HUES64 (cell line): ENCODE data around the gene SART1.

ENCODE experiments used
- H3K27ac ChIP-seq: 2 replicates; pipeline ENCODE4 v1.7.0; 2013; ENCODE audit warnings: low read depth, low read length, inconsistent platforms
- H3K27me3 ChIP-seq: 2 replicates; pipeline ENCODE4 v1.6.1; 2013; ENCODE audit warnings: mild to moderate bottlenecking, low read length; ENCODE audit not compliant: insufficient read depth
- H3K36me3 ChIP-seq: 2 replicates; pipeline ENCODE4 v1.6.1; 2013; ENCODE audit warnings: mild to moderate bottlenecking, low read length; ENCODE audit not compliant: insufficient read depth
- H3K4me1 ChIP-seq: 2 replicates; pipeline ENCODE4 v1.6.1; 2013; ENCODE audit warnings: mild to moderate bottlenecking, low read length, moderate library complexity; ENCODE audit not compliant: insufficient read depth
- H3K4me3 ChIP-seq: 2 replicates; pipeline ENCODE4 v1.5.1; 2013; ENCODE audit warnings: mild to moderate bottlenecking, low read length, moderate library complexity
- H3K9ac ChIP-seq: 2 replicates; pipeline ENCODE4 v1.6.1; 2013; ENCODE audit warnings: mild to moderate bottlenecking, low read depth, low read length
- H3K9me3 ChIP-seq: 2 replicates; pipeline ENCODE4 v1.6.1; 2013; ENCODE audit warnings: low read depth, low read length; ENCODE audit not compliant: insufficient read depth
- WGBS: fragments of 150-250, 120-280 bp; methylation state at CpG from one replicate; pipeline ENCODE4 v1.1.7; 2013; ENCODE audit warnings: missing lambda C conversion rate; 5-methylcytosine and 5-hydroxymethylcytosine counted together

Gene SART1

DNA sequence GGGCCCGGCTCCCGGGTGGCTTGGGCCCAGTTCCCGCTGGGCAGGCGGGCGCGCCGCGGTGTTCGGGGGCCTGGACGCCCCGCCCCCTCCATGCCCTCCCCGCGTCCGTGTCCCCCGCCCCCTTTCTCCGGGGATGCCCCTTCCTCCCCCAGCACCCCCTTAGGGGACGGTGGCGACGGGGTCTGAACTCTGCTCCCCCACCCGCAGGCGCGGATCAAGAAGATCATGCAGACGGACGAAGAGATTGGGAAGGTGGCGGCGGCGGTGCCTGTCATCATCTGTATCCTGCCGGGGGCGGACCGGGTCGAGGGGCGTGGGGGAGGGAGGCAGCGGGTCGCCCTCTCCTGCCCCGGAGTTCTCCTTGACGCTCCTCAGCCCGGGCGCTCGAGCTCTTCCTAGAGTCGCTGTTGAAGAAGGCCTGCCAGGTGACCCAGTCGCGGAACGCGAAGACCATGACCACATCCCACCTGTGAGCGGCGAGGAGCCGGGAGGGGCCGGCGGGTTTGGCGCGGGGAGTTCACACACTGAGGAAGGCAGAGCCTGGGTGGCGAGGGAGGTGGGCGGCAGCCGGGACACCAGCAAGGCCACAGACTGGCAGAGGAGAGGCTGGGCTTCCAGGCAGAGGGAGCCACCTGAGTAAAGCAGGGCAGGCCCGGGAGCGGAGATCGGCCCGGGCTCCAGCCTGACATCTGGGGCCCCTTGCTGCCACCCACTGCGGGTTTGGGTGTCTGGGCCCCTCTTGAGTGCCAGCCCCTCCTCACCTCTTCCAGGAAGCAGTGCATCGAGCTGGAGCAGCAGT is 41.8 kb upstream of the SART1 start:
- no peaks in the 10 kb centered on the region for H3K9me3 ChIP-seq
- H3K4me3 ChIP-seq: peak overlapping the region; percentile 85
- peak overlapping the region; percentile 69 for H3K9ac ChIP-seq
- peaks cover 7% of the 10 kb centered on the region for H3K4me1 ChIP-seq
- H3K27me3 ChIP-seq: no peaks in the 10 kb centered on the region
- H3K36me3 ChIP-seq: peaks cover 12% of the 10 kb centered on the region
- H3K27ac ChIP-seq: peak overlapping the region; percentile 61; the same call in 1 of the 2 replicates
- WGBS: 4% methylated on average over 54 of the region's 60 CpGs

DNA sequence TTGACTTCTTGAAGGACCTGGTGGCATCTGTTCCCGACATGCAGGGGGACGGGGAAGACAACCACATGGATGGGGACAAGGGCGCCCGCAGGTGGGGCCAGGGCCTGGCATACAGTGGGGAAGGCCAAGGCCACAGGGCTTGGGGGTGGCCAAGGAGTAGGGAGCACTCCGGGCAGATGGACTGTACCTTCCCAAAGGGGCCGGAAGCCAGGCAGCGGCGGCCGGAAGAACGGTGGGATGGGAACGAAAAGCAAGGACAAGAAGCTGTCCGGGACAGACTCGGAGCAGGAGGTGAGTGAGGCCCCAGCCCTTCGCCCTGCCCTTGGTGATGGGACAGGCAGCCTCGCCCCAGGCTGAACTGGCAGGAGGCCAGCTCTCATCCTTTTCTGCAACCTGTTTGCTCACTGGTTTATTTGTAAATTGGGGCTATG is 41.1 kb upstream of the SART1 start:
- Histone ChIP-seq H3K9me3 (no peaks in the 10 kb centered on the region), H3K9ac (peak overlapping the region; percentile 67), H3K36me3 (peaks cover 12% of the 10 kb centered on the region), H3K27me3 (no peaks in the 10 kb centered on the region), H3K4me1 (peaks cover 7% of the 10 kb centered on the region), H3K27ac (no peak overlapping the region), H3K4me3 (peak overlapping the region; percentile 85)
- WGBS: 86% methylated on average over 15 of the region's 15 CpGs

DNA sequence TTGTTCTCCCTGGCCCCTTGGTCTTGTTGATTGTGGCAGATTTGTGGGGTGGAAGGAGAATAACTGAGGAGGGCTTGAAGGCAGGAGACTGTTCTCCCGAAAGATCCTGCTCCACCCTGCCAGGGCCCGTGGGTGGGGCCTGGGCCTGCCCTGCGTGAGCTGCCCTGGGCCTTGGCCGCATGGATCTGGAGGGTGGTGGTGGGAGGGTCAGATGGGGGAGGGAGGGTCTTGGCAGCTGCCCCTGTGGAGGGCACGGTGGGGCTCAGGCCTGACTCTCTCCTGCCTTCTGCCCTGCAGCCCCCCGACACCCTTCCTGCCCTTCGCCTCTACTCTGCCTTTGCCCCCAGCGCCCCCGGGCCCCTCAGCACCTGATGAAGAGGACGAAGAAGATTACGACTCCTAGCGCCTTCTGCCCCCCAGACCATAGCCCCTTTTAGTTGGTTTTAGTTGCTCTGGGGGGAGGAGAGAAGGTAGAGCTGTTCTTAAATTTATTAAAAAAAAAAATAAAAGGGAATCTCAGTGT is 40.4 kb upstream of the SART1 start:
- Histone ChIP-seq H3K36me3 (peaks cover 12% of the 10 kb centered on the region), H3K9me3 (no peaks in the 10 kb centered on the region), H3K4me3 (no peak overlapping the region), H3K9ac (no peak overlapping the region), H3K27ac (no peak overlapping the region), H3K4me1 (peaks cover 4% of the 10 kb centered on the region), H3K27me3 (no peaks in the 10 kb centered on the region)
- 92% methylated on average over 12 of the region's 12 CpGs for WGBS

DNA sequence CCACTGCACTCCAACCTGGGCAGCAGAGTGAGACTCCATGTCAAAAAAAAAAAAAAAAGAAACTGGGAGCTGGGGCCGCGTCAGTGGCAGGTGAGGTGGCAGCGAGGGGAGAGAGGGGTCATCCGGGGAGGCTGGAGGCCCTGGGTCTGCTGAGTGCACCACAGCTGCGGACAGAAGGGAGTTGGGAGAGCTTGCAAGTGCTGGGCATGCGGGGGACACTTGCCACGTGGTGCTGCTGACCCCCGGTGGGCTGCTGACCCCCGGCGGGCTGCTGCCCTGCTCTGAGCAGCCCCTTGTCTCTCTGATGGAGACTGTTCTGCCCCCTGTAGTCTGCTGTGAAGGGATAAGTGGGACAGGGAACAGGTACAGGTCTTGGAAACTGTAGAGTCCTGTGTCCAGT is 39.7 kb upstream of the SART1 start:
- Histone ChIP-seq H3K36me3 (peaks cover 12% of the 10 kb centered on the region), H3K4me1 (no peaks in the 10 kb centered on the region), H3K9me3 (no peaks in the 10 kb centered on the region), H3K9ac (no peak overlapping the region), H3K27me3 (no peaks in the 10 kb centered on the region), H3K4me3 (no peak overlapping the region), H3K27ac (no peak overlapping the region)
- WGBS: 94% methylated on average over 10 of the region's 10 CpGs

DNA sequence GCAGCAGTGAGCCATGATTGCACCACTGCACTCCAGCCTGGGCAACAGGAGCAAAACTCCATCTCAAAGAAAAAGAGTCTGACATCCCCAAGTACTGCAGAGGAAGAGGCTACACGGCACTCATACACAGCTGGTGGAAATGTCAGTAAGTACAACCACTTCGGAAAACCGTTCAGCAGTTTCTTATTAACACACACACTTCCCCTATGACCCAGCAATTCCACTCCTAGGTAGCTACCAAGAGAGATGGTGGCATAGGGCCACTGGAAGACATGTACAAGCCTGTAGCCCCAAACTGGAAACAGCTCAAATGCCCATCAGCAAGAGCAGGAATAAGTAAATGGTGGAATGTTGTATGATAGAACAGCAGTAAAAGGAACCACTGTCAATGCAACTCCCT is 39.0 kb upstream of the SART1 start:
- Histone ChIP-seq H3K27ac (no peak overlapping the region), H3K4me1 (peaks cover under 1% of the 10 kb centered on the region; the same call in 1 of the 2 replicates), H3K36me3 (peaks cover 12% of the 10 kb centered on the region), H3K27me3 (no peaks in the 10 kb centered on the region), H3K4me3 (no peak overlapping the region), H3K9ac (no peak overlapping the region), H3K9me3 (no peaks in the 10 kb centered on the region)
- WGBS: 97% methylated on average over 3 of the region's 3 CpGs

DNA sequence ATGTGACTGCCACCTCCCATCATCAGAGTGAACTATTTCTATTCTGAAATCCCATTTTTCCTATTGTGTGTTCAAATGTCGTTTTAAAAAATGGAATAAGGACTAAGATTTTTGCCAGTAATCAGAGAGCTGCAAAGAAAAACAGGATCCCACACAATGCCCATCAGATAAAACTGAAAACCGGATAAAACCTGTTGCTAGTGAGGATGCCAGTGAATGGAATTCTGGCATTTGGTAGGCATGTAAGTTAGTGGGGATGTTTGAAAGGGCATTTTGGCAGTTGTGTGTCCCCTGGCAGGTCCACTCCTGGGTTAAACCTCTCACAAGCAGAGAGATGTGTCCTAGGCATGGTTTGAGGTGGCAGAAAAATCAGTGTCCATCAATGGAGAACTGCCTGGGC is 36.1 kb upstream of the SART1 start:
- Histone ChIP-seq H3K4me1 (peaks cover 7% of the 10 kb centered on the region; the same call in 1 of the 2 replicates), H3K36me3 (peaks cover 12% of the 10 kb centered on the region), H3K9me3 (no peaks in the 10 kb centered on the region), H3K27ac (no peak overlapping the region), H3K9ac (no peak overlapping the region), H3K4me3 (no peak overlapping the region), H3K27me3 (no peaks in the 10 kb centered on the region)
- WGBS: 95% methylated on average over 2 of the region's 2 CpGs

DNA sequence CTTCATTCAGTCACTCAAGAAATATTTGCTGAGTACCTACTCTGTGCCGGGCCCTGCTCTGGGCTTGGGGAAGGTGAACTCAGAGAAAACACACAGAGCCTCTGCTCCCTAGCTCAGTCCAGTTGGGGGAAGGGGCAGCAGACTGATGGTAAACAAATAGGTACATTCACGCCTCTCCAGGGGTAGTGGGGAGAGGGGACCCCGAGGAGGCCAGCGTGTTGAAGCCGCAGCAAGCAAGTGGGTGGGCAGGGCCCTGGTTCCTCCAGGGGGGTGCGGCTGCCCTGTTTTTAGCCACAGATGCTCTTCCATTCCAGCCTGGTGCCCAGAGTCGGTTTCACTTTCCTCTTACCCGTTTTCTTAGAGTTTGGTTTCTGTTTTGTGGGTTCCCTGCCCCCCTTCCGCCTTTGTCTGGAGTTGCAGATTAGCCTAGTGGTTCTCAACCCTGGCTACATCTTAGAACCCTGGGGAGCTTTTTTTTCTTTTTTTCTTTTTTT is 33.6 kb upstream of the SART1 start:
- Histone ChIP-seq H3K36me3 (peaks cover 6% of the 10 kb centered on the region), H3K4me1 (peaks cover 11% of the 10 kb centered on the region; the same call in 1 of the 2 replicates), H3K27ac (peak overlapping the region; percentile 35; the same call in 1 of the 2 replicates), H3K9ac (peak overlapping the region; percentile 41; the same call in 1 of the 2 replicates), H3K9me3 (no peaks in the 10 kb centered on the region), H3K27me3 (no peaks in the 10 kb centered on the region), H3K4me3 (no peak overlapping the region)
- WGBS: 79% methylated on average over 9 of the region's 9 CpGs

DNA sequence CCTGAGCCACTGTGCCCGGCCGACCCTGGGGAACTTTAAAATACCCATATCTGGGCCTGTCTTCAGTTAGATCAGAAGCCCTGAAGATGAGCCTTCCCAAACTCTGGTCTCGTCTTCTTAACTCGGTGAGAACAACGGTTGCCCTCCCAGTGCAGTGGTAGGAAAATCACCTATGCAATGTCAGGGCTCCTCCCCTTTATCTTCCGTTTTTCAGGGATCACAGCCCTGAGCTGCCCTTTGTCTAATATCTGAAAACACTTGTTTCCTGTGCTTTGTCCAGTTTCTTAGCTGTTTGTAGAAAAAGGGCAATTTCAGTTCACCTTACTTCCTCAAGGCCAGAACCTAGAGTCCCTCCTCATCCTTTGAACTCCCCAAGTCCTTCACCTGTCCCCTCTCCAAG is 32.9 kb upstream of the SART1 start:
- no peak overlapping the region for H3K27ac ChIP-seq
- no peaks in the 10 kb centered on the region for H3K9me3 ChIP-seq
- H3K4me1 ChIP-seq: peaks cover 12% of the 10 kb centered on the region; the same call in 1 of the 2 replicates
- 90% methylated on average over 6 of the region's 6 CpGs for WGBS
- no peak overlapping the region for H3K4me3 ChIP-seq
- no peaks in the 10 kb centered on the region for H3K36me3 ChIP-seq
- H3K9ac ChIP-seq: no peak overlapping the region
- no peaks in the 10 kb centered on the region for H3K27me3 ChIP-seq

DNA sequence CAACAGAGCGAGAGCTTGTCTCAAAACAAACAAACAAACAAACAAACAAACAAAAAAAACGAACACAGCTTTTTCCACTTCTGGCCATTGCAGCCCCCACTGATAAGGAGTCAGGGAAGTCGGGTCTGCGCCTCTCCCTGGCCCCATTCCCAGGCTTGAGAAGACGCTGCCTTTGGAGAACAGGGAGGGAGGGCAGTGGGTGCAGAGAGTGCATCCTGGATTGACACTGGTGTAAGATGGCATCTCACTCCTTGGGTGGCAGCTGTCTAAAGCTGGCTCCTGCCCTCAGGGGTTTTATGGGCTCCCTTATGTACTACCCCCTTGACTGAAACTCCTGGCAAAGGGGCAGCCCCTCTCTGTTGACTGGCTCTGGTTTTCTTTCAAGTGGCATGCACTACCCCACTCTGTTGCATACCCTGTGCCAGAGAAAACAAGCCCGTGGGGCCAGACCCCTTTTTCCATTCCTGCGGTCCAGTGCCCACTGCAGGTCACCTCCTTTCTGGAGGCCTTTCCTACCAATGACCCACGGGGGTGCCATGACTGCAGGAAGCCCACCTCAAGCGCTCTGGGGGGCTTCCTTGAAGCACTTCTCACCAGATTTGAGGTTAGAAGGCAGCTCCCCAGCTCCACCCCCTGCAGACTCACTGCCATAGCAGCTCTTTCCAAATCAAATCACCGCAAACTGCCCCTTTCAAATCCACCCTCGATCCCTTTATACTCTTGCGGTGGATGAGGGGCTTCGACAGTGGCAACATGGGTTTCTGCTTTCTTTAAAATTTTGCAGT is 29.6 kb upstream of the SART1 start:
- H3K27me3 ChIP-seq: no peaks in the 10 kb centered on the region
- H3K36me3 ChIP-seq: no peaks in the 10 kb centered on the region
- H3K27ac ChIP-seq: peak overlapping the region; percentile 15; the same call in 1 of the 2 replicates
- no peaks in the 10 kb centered on the region for H3K9me3 ChIP-seq
- WGBS: 80% methylated on average over 13 of the region's 13 CpGs
- no peak overlapping the region for H3K9ac ChIP-seq
- peaks cover 12% of the 10 kb centered on the region; the same call in 1 of the 2 replicates for H3K4me1 ChIP-seq
- no peak overlapping the region for H3K4me3 ChIP-seq

DNA sequence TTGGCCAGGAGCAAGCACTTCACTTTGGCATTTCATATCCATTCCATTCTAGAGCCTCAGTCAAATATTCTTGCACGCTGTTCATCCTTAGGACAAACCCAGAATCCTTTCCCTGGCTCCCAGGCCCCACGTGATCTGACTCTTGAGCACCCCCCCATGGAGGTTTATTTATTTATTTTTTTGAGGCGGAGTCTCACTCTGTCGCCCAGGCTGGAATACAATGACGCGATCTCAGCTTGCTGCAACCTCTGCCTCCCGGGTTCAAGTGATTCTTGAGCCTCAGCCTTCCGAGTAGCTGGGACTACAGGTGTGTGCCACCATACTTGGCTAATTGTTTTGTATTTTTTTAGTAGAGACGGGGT is 29.0 kb upstream of the SART1 start:
- WGBS: 65% methylated on average over 8 of the region's 9 CpGs
- peak overlapping the region; percentile 15; the same call in 1 of the 2 replicates for H3K27ac ChIP-seq
- no peaks in the 10 kb centered on the region for H3K27me3 ChIP-seq
- no peak overlapping the region for H3K9ac ChIP-seq
- no peak overlapping the region for H3K4me3 ChIP-seq
- peaks cover 11% of the 10 kb centered on the region; the same call in 1 of the 2 replicates for H3K4me1 ChIP-seq
- H3K36me3 ChIP-seq: no peaks in the 10 kb centered on the region
- no peaks in the 10 kb centered on the region for H3K9me3 ChIP-seq

DNA sequence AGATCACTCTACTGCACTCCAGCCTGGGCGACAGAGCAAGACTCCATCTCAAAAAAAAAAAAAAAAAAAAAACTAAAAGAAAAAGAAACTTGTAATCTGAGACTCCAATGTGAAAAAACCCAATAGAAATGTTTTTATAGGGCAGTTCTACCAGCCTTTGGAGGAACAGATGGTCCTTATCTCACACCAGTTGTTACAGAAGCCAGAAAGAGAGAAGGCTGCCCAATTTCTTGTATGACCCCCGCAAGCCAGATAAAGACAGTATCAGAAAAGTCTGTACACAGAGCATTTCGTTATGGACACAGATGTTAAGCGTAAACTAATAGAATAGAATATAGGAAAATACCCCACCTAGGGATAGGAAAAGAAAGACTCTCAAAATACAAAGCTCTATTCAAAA is 27.5 kb upstream of the SART1 start:
- Histone ChIP-seq H3K4me1 (peaks cover 5% of the 10 kb centered on the region; the same call in 1 of the 2 replicates), H3K27ac (no peak overlapping the region), H3K9me3 (no peaks in the 10 kb centered on the region), H3K4me3 (no peak overlapping the region), H3K36me3 (no peaks in the 10 kb centered on the region), H3K27me3 (no peaks in the 10 kb centered on the region), H3K9ac (no peak overlapping the region)
- 100% methylated on average over 1 of the region's 4 CpGs for WGBS
